HepG2 (cell line): ENCODE results near the gene JCAD. TPM values are rescaled to one million over a fixed set of nuclear protein-coding genes. Genes with fewer than 3 reads are reported as not detected.

Experiments used
- ATAC-seq: fragments of 200-7000 bp; cut with Tn5 transposase; 3 replicates; pipeline ENCODE4 v1.9.1; 2020; ENCODE audit warnings: mild to moderate bottlenecking, moderate library complexity
- BruUV-seq: library from RNA; stranded (reverse); fragments of 400-500 nt; replicated peaks from 2 replicates; lab custom pipeline; 2021; lab: Mats Ljungman, UMichigan
- CTCF ChIA-PET: fragments of 300-600 bp; formaldehyde crosslinking; extraction: SDS; loops from one replicate; lab custom pipeline; 2021; ENCODE audit warnings: low total read pairs, inconsistent platforms, low intra/inter-chr PET ratio; lab: Yijun Ruan, JAX
- POLR2A ChIA-PET: fragments of 350-600 bp; sonication (Branson Sonifier 250); formaldehyde crosslinking; loops from one replicate; lab custom pipeline; 2020; ENCODE audit warnings: antibody characterized with exemption, inconsistent platforms; lab: Yijun Ruan, JAX
- DNase-seq: peaks from one replicate; pipeline ENCODE4 v3.0.0-alpha.2; 2015; ENCODE audit warnings: low spot score
- FAIRE-seq: peaks from 3 replicates; lab custom pipeline; 2011; peaks lifted over from hg19 to GRCh38; lab: Jason Lieb, UNC
- H2AFZ ChIP-seq: one replicate; pipeline ENCODE4 v1.6.1; 2011; ENCODE audit warnings: low read length, inconsistent platforms
- H3K27ac ChIP-seq: fragments of 300-600 bp; 3 replicates; pipeline ENCODE4 v1.8.0; 2011; ENCODE audit warnings: mixed run types, mild to moderate bottlenecking, mixed read lengths, low read length, inconsistent platforms; ENCODE audit not compliant: insufficient read depth; ENCODE audit errors: extremely low read length
- H3K27me3 ChIP-seq, 2 experiments: fragments of 200-600 bp in 1 of 2; 2 replicates in 1 of 2; 3 replicates in 1 of 2; pipeline versions ENCODE4 v1.6.0 to v1.8.0; 2011; ENCODE audit warnings: low read length in 2 of 2, mild to moderate bottlenecking in 2 of 2, moderate library complexity in 2 of 2, inconsistent platforms in 1 of 2; ENCODE audit not compliant: insufficient read depth in 2 of 2, control insufficient read depth in 1 of 2
- H3K36me3 ChIP-seq, 2 experiments: fragments of 200-600 bp in 1 of 2; replicated peaks in 1 of 2; 2 replicates in 1 of 2; 3 replicates in 1 of 2; pipeline versions ENCODE4 v1.5.1 to v1.8.0; 2011; ENCODE audit warnings: low read length in 2 of 2, inconsistent platforms in 1 of 2; ENCODE audit not compliant: insufficient read depth in 2 of 2, control insufficient read depth in 1 of 2
- H3K4me1 ChIP-seq: 2 replicates; pipeline ENCODE4 v1.5.1; 2012; ENCODE audit warnings: low read length, inconsistent platforms; ENCODE audit not compliant: insufficient read depth
- H3K4me2 ChIP-seq: 2 replicates; pipeline ENCODE4 v1.6.0; 2011; ENCODE audit warnings: low read depth, low read length, inconsistent platforms
- H3K4me3 ChIP-seq, 3 experiments: fragments of 200-600 bp in 1 of 3; sonication (generic), shearing (Covaris generic) in 1 of 3; replicated peaks in 1 of 3; 2 replicates each; pipeline ENCODE4 v1.5.1; 2011 to 2016; ENCODE audit warnings: low read length in 3 of 3, inconsistent platforms in 2 of 3, low read depth in 2 of 3, mild to moderate bottlenecking in 2 of 3, control low read depth in 1 of 3, mixed read lengths in 1 of 3; ENCODE audit not compliant: insufficient read depth in 1 of 3
- H3K79me2 ChIP-seq: one replicate; pipeline ENCODE4 v1.6.1; 2011; ENCODE audit warnings: low read length, inconsistent platforms; ENCODE audit not compliant: insufficient read depth
- H3K9ac ChIP-seq: 2 replicates; pipeline ENCODE4 v1.6.0; 2011; ENCODE audit warnings: mild to moderate bottlenecking, low read depth, low read length, inconsistent platforms; ENCODE audit not compliant: insufficient read depth
- H3K9me3 ChIP-seq: 2 replicates; pipeline ENCODE4 v1.5.1; 2012; ENCODE audit warnings: mild to moderate bottlenecking, low read length
- H4K20me1 ChIP-seq: 2 replicates; pipeline ENCODE4 v1.6.0; 2011; ENCODE audit warnings: inconsistent platforms, mild to moderate bottlenecking, low read length, moderate library complexity; ENCODE audit not compliant: insufficient read depth
- KAT2B ChIP-seq: fragments of 150-350 bp; IDR thresholded peaks from 2 replicates; pipeline ENCODE4 v1.6.1; 2014; ENCODE audit warnings: low read depth, low read length, borderline replicate concordance
- NFE2L2 ChIP-seq: fragments of 150-350 bp; IDR thresholded peaks from 2 replicates; pipeline ENCODE4 v1.6.1; 2014; ENCODE audit warnings: low read length
- RFXANK ChIP-seq: IDR thresholded peaks from 2 replicates; pipeline ENCODE4 v1.6.1; 2016
- TOE1 ChIP-seq: sonication (generic); formaldehyde crosslinking; IDR thresholded peaks from 2 replicates; pipeline ENCODE4 v1.4.0; 2020; ENCODE audit warnings: mild to moderate bottlenecking, missing genetic modification reagents
- ZMYM2 ChIP-seq: sonication (generic); formaldehyde crosslinking; IDR thresholded peaks from 2 replicates; pipeline ENCODE4 v1.8.0; 2022; ENCODE audit warnings: mild to moderate bottlenecking, missing genetic modification reagents
- ZNF331 ChIP-seq: sonication (generic); formaldehyde crosslinking; IDR thresholded peaks from 2 replicates; pipeline ENCODE4 v1.4.0; 2020; ENCODE audit warnings: missing genetic modification reagents
- ZNF709 ChIP-seq: sonication (generic); formaldehyde crosslinking; IDR thresholded peaks from 2 replicates; pipeline ENCODE4 v1.5.0; 2020; ENCODE audit warnings: mild to moderate bottlenecking, missing genetic modification reagents
- ZNF776 ChIP-seq: sonication (generic); formaldehyde crosslinking; IDR thresholded peaks from 2 replicates; pipeline ENCODE4 v1.4.0; 2020; ENCODE audit warnings: mild to moderate bottlenecking, missing genetic modification reagents
- ZNF841 ChIP-seq: sonication (generic); formaldehyde crosslinking; IDR thresholded peaks from 2 replicates; pipeline ENCODE4 v1.8.1; 2023; ENCODE audit warnings: missing genetic modification reagents, borderline replicate concordance
- WGBS: methylation state at CpG from one replicate; pipeline ENCODE4 v1.1.6; 2017; ENCODE audit warnings: low lambda C conversion rate; 5-methylcytosine and 5-hydroxymethylcytosine counted together
- in situ Hi-C: cut with HindIII; loops from 2 replicates; pipeline ENCODE4 v1.10.0; 2017; ENCODE audit warnings: low pct_unique_long_range_greater_than_20kb; ENCODE audit not compliant: extremely low pct_ligation_motif_present
- intact Hi-C: fragments of 100-400 bp; cut with micrococcal nuclease; formaldehyde crosslinking; loops from one replicate; pipeline ENCODE4 v1.10.0; 2022; ENCODE audit not compliant: unreplicated experiment
- polyA plus RNA-seq, 8 experiments: library from polyadenylated mRNA; depleted of rRNA in 3 of 8; stranded (reverse) in 7 of 8; unstranded in 1 of 8; fragments of >200 nt; fragmentation: Illumina TruSeq in 4 of 8; extraction: Trizol in 4 of 8; gene quantifications; 2 replicates each; pipeline versions ENCODE4 v1.2.1 to v1.2.3, GENCODE V29; 2011 to 2016; ENCODE audit warnings: low read depth in 4 of 8, missing spikeins in 1 of 8, mixed read lengths in 1 of 8; ENCODE audit not compliant: insufficient read depth in 1 of 8
- total RNA-seq, 5 experiments: library from RNA; depleted of rRNA; stranded (reverse); fragments of >200 nt; fragmentation: Illumina TruSeq; extraction: Trizol; gene quantifications; 2 replicates each; pipeline ENCODE4 v1.2.3, GENCODE V29; 2016; ENCODE audit warnings: low read depth in 1 of 5
- TF ChIP-seq, protein P1 (sequence below): sonication (generic); formaldehyde crosslinking; IDR thresholded peaks from 2 replicates; pipeline ENCODE4 v1.4.0; 2020; ENCODE audit warnings: missing genetic modification reagents
- TF ChIP-seq, protein P2 (sequence below): sonication (generic); formaldehyde crosslinking; IDR thresholded peaks from 2 replicates; pipeline ENCODE4 v1.4.0; 2020; ENCODE audit warnings: missing genetic modification reagents
- TF ChIP-seq, protein P3 (sequence below), 2 experiments: IDR thresholded peaks; 2 replicates each; pipeline ENCODE4 v1.6.1; 2011 to 2012; ENCODE audit warnings: low read length in 2 of 2, borderline replicate concordance in 1 of 2, low read depth in 1 of 2, mild to moderate bottlenecking in 1 of 2, moderate library complexity in 1 of 2
- TF ChIP-seq, protein P4 (sequence below): sonication (generic); formaldehyde crosslinking; conservative IDR thresholded peaks from 2 replicates; pipeline ENCODE4 v1.4.0; 2020; ENCODE audit warnings: missing genetic modification reagents

The JCAD gene
- total and polyA plus RNA-seq, 2 of the 13 experiments (the other 11 are each of a cell fraction or from before 2014, with no cell fraction given): 0.04 to 0.08 TPM

DNA sequence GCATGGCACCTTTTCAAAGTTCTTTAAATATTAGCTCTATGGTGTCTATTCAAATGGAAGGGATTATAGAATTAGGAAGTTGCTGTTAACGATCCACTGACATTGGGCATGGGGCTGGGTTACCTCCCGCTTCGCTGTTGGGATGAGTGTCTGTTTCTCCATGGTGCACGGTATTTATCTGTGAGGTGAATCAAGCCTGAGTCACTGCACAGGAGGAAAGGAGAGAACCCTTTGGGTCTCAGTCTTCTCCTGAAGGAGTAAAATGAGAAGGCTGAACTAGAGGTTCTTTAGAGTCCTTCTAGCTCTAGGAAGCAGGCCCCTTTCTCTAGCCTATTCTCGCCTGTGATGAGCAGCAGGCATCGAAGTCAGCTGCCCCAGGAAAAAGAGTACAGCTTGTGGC lies 7.3 kb downstream of the JCAD start:
- WGBS: 50% methylated on average over 6 of the region's 6 CpGs
- ATAC-seq (no peak), DNase-seq (no peak), FAIRE-seq (no peak)
- in situ Hi-C loops (no loop called here), intact Hi-C loops (no loop called here)
- BruUV-seq: no TSS peak
- no peak overlapping the region for H3K4me3 ChIP-seq
- TF ChIP-seq TOE1 (CRISPR knock-in tag): no peak
- TF ChIP-seq ZNF709 (CRISPR knock-in tag): no peak
- TF ChIP-seq RFXANK (CRISPR knock-in tag): no peak
- TF ChIP-seq ZNF776: no peak
- TF ChIP-seq, protein P1, sequence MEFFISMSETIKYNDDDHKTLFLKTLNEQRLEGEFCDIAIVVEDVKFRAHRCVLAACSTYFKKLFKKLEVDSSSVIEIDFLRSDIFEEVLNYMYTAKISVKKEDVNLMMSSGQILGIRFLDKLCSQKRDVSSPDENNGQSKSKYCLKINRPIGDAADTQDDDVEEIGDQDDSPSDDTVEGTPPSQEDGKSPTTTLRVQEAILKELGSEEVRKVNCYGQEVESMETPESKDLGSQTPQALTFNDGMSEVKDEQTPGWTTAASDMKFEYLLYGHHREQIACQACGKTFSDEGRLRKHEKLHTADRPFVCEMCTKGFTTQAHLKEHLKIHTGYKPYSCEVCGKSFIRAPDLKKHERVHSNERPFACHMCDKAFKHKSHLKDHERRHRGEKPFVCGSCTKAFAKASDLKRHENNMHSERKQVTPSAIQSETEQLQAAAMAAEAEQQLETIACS (CRISPR knock-in tag): no peak
- TF ChIP-seq, protein P2, sequence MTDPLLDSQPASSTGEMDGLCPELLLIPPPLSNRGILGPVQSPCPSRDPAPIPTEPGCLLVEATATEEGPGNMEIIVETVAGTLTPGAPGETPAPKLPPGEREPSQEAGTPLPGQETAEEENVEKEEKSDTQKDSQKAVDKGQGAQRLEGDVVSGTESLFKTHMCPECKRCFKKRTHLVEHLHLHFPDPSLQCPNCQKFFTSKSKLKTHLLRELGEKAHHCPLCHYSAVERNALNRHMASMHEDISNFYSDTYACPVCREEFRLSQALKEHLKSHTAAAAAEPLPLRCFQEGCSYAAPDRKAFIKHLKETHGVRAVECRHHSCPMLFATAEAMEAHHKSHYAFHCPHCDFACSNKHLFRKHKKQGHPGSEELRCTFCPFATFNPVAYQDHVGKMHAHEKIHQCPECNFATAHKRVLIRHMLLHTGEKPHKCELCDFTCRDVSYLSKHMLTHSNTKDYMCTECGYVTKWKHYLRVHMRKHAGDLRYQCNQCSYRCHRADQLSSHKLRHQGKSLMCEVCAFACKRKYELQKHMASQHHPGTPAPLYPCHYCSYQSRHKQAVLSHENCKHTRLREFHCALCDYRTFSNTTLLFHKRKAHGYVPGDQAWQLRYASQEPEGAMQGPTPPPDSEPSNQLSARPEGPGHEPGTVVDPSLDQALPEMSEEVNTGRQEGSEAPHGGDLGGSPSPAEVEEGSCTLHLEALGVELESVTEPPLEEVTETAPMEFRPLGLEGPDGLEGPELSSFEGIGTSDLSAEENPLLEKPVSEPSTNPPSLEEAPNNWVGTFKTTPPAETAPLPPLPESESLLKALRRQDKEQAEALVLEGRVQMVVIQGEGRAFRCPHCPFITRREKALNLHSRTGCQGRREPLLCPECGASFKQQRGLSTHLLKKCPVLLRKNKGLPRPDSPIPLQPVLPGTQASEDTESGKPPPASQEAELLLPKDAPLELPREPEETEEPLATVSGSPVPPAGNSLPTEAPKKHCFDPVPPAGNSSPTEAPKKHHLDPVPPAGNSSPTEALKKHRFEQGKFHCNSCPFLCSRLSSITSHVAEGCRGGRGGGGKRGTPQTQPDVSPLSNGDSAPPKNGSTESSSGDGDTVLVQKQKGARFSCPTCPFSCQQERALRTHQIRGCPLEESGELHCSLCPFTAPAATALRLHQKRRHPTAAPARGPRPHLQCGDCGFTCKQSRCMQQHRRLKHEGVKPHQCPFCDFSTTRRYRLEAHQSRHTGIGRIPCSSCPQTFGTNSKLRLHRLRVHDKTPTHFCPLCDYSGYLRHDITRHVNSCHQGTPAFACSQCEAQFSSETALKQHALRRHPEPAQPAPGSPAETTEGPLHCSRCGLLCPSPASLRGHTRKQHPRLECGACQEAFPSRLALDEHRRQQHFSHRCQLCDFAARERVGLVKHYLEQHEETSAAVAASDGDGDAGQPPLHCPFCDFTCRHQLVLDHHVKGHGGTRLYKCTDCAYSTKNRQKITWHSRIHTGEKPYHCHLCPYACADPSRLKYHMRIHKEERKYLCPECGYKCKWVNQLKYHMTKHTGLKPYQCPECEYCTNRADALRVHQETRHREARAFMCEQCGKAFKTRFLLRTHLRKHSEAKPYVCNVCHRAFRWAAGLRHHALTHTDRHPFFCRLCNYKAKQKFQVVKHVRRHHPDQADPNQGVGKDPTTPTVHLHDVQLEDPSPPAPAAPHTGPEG (CRISPR knock-in tag): no peak
- TF ChIP-seq KAT2B: no peak
- TF ChIP-seq, protein P3, sequence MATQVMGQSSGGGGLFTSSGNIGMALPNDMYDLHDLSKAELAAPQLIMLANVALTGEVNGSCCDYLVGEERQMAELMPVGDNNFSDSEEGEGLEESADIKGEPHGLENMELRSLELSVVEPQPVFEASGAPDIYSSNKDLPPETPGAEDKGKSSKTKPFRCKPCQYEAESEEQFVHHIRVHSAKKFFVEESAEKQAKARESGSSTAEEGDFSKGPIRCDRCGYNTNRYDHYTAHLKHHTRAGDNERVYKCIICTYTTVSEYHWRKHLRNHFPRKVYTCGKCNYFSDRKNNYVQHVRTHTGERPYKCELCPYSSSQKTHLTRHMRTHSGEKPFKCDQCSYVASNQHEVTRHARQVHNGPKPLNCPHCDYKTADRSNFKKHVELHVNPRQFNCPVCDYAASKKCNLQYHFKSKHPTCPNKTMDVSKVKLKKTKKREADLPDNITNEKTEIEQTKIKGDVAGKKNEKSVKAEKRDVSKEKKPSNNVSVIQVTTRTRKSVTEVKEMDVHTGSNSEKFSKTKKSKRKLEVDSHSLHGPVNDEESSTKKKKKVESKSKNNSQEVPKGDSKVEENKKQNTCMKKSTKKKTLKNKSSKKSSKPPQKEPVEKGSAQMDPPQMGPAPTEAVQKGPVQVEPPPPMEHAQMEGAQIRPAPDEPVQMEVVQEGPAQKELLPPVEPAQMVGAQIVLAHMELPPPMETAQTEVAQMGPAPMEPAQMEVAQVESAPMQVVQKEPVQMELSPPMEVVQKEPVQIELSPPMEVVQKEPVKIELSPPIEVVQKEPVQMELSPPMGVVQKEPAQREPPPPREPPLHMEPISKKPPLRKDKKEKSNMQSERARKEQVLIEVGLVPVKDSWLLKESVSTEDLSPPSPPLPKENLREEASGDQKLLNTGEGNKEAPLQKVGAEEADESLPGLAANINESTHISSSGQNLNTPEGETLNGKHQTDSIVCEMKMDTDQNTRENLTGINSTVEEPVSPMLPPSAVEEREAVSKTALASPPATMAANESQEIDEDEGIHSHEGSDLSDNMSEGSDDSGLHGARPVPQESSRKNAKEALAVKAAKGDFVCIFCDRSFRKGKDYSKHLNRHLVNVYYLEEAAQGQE (IDR thresholded peaks at IDR 0.05; ENCODE audit: borderline replicate concordance in 1 of 2, low read depth in 1 of 2, low read length in 2 of 2): no peak
- TF ChIP-seq, protein P4, sequence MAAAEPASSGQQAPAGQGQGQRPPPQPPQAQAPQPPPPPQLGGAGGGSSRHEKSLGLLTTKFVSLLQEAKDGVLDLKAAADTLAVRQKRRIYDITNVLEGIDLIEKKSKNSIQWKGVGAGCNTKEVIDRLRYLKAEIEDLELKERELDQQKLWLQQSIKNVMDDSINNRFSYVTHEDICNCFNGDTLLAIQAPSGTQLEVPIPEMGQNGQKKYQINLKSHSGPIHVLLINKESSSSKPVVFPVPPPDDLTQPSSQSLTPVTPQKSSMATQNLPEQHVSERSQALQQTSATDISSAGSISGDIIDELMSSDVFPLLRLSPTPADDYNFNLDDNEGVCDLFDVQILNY (CRISPR knock-in tag): no peak
- TF ChIP-seq NFE2L2: no peak
- TF ChIP-seq ZMYM2 (CRISPR knock-in tag): no peak
- TF ChIP-seq ZNF331: no peak
- no peak for TF ChIP-seq ZNF841 (CRISPR knock-in tag)
- no peak overlapping the region for H3K27ac ChIP-seq
- ChIA-PET CTCF (no interaction called here), POLR2A (no interaction called here)
- H3K9me3 ChIP-seq: no peaks in the 10 kb centered on the region
- H4K20me1 ChIP-seq: no peaks in the 10 kb centered on the region
- peaks cover 4% of the 10 kb centered on the region; the same call in 1 of the 2 replicates for H3K4me1 ChIP-seq
- H3K4me2 ChIP-seq: no peak overlapping the region
- no peaks in the 10 kb centered on the region for H3K36me3 ChIP-seq
- no peak overlapping the region for H2AFZ ChIP-seq
- H3K9ac ChIP-seq: no peak overlapping the region
- no peaks in the 10 kb centered on the region for H3K79me2 ChIP-seq
- H3K27me3 ChIP-seq: peaks cover 0 to under 1% of the 10 kb centered on the region in 2 experiments; a peak in 1 of 5 replicates
